GM12891 (cell line): ENCODE measurements around the gene ANO9.

Source experiments
- POLR2A ChIP-seq: IDR thresholded peaks from 2 replicates; pipeline ENCODE4 v1.6.1; 2011; ENCODE audit warnings: low read depth, low read length, control low read depth
- POLR2AphosphoS5 ChIP-seq: IDR thresholded peaks from 2 replicates; pipeline ENCODE4 v1.6.1; 2011; ENCODE audit warnings: low read depth, low read length, control low read depth

- TF ChIP-seq POLR2AphosphoS5 (no peak), POLR2A (no peak)
Measured at GRCh38 chr11:416051-416756, 25.6 kb downstream of the ANO9 start.
